ENCODE data around the gene ARHGAP19.
A peak's percentile ranks its signal among the peaks of the same experiment; 100 is the strongest.
"Not testable (repeated sequence)": the region's sequence is repeated elsewhere in the genome, so short reads cannot be mapped to it uniquely, and the experiment has no call there.

Gene ARHGAP19

DNA sequence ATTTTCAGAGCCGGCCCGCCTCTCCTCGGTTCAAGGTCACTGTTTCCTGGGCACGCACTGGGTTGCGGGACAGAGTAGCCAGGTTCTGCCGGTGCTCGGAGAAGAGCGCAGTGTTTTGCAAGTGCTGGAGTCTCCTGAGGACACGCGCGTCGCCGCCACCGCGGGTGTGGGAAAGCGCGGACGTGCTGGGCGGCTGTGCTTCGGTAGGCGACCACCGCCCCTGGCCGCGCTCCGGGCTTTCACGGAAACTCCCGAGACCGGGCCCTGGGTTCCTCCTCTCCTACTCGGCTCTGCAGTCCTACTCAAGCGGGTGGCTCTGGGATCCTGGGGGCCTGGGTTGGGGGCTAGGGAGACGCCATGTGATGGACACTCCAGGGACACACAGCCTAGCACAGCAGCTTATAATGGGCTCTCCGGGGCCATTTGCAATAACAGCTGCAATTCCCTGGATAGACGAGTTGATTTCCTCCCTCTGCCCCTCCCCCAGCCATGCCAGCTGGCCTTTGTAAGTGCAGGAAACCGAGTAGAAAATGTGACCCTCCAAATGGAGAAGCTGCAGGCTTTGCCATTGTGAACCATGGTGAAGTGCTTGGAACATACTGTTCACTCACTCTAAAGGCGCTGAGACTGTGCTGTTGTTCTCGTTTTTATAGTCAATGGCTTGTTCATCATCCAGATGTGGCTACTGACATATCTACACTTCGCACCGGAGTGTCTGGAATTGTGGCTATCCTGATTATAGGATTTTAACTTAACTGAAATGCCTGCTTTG, 28.8 kb upstream of the ARHGAP19 start:
- no peak for DNase-seq

- DNase-seq = no peak
Observed at GRCh38 chr10:97320480-97321031, 28.1 kb upstream of the ARHGAP19 start.

DNA sequence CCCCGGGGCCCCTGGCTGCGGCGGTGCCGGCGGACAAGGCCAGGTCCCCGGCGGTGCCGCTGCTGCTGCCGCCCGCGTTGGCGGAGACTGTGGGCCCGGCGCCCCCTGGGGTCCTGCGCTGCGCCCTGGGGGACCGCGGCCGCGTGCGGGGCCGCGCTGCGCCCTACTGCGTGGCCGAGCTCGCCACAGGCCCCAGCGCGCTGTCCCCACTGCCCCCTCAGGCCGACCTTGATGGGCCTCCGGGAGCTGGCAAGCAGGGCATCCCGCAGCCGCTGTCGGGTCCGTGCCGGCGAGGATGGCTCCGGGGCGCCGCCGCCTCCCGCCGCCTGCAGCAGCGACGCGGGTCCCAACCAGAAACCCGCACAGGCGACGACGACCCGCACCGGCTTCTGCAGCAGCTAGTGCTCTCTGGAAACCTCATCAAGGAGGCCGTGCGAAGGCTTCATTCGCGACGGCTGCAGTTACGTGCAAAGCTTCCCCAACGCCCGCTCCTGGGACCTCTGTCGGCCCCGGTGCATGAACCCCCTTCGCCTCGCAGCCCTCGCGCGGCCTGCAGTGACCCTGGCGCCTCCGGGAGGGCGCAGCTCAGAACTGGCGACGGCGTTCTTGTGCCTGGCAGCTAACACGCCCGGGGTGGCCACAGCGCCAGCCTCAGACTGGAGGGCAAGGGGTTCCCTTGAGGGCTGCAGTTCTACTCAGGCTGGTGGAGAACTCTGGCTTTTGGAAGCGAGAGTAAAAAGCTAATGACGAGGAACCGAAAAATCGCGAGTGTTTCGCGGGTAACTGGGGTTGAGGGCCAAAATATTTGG, 27.4 kb upstream of the ARHGAP19 start:
- peak; percentile 21 for DNase-seq

DNA sequence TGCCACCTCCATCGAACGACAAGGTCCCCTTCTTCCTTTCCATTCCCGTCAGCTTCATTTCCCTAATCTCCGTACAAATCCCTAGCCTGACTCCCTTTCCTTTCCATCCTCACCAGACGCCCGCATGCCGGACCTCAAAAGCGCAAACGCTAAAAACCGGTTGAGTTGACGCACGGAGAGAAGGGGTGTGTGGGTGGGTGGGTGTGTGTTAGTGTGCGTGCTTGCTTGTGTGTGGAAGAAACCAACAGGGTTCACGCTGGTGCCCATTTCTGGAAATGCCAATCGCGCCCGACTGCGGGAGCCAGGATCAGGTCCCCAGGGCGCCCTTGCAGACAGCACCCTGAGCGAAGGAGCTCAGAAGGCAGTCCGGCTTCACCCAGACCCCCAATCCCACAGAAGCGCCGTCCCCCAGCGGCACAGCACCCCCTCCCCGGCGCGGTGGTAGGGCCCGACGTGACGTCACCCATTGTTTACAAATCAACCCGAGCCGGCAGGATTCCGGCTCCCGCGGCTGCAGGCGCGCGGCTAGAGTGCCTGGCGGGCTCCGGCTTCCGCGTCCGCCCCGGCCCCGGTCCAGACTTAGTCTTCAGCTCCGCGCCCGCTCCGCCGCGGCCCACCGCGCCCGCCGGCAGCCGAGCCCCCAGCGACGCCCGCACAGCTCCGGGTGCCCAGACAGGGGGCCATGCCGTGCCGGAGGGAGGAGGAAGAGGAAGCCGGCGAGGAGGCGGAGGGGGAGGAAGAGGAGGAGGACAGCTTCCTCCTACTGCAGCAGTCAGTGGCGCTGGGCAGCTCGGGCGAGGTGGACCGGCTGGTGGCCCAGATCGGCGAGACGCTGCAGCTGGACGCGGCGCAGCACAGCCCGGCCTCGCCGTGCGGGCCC, 26.6 kb upstream of the ARHGAP19 start, which contains the start of gene FRAT1:
Gene FRAT1 (plus strand): TSS at position 500 of the 880 bp plus-strand sequence. CDS start 183 bp downstream, at position 683.
- peak; percentile 88 for DNase-seq

DNA sequence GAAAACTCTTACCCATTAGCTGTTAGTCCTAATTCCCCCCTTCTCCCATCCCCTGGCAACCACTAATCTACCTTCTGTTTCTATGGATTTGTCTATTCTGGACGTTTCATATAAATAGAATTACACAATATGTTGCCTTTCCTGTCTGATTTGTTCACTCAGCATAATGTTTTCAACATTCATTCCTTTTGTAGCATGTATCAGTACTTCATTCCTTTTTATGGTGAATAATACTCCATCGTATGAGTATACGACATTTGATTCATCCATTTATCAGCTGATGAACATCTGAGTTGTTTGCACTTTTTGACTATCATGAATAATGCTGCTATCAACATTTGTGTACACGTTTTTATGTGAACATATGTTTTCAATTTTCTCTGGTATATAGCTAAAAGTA, 22.2 kb upstream of the ARHGAP19 start:
- no peak for DNase-seq

GRCh38 chr10:97312897-97313296, 20.5 kb upstream of the ARHGAP19 start:
- no peak for DNase-seq

GRCh38 chr10:97311111-97311626, 18.7 kb upstream of the ARHGAP19 start:
- DNase-seq = no peak

GRCh38 chr10:97307866-97308780, 15.7 kb upstream of the ARHGAP19 start:
- no peak for DNase-seq

GRCh38 chr10:97307441-97307840, 15.0 kb upstream of the ARHGAP19 start:
- DNase-seq = no peak

- DNase-seq = no peak
Observed at GRCh38 chr10:97302088-97302791, 9.8 kb upstream of the ARHGAP19 start.

DNA sequence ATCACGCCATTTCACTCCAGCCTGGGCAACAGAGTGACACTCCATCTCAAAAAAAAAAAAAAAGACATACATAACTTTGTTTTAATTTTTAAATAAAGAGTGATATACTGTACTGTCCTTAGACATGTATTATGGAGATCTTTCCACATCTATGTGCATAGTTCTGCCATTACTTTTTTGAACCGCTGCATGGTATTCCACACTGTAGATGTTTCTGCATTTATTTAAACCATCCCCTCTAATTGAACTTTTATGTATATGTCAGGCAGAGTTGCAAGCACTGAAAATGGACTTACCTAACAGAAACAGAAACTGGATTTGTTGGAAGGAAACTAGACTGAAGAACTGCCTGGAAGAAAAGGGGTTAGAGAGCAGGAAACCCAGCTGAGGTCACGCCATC, 8.5 kb upstream of the ARHGAP19 start:
- DNase-seq = no peak

GRCh38 chr10:97298223-97298571, 5.8 kb upstream of the ARHGAP19 start:
- no peak for DNase-seq

DNA sequence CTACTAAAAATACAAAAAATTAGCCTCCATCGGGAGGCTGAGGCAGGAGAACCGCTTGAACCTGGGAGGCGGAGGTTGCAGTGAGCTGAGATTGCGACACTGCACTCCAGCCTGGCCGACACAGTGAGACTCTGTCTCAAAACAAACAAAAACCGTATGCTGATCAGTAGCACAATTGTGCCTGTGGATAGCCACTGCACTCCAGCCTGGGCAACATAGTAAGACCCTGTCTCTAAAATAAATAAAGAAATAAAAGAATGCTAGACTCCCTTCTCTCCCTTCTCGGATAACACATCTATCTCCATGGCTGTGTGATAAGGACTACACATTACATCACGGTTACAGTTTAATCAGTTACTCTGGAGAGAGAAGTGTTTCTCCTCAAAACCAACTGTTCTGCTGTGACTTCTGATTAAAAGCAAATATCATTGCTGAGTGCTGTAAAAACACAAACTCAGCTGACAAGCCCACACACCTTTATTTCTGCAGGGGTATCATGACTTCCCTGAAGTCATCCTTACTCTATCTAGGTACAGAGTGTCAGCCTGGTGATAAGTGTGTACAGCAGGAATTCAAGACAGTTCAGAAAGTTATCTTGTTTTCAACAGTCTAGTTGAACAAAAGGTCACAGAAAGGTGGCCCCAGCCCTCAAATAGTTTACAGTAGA, 5.3 kb upstream of the ARHGAP19 start:
- no peak for DNase-seq

GRCh38 chr10:97292862-97293198, 393 bp upstream of the ARHGAP19 start:
- DNase-seq = no peak

- no peak for DNase-seq
Observed at GRCh38 chr10:97291357-97292096, 910 bp downstream of the ARHGAP19 start.

DNA sequence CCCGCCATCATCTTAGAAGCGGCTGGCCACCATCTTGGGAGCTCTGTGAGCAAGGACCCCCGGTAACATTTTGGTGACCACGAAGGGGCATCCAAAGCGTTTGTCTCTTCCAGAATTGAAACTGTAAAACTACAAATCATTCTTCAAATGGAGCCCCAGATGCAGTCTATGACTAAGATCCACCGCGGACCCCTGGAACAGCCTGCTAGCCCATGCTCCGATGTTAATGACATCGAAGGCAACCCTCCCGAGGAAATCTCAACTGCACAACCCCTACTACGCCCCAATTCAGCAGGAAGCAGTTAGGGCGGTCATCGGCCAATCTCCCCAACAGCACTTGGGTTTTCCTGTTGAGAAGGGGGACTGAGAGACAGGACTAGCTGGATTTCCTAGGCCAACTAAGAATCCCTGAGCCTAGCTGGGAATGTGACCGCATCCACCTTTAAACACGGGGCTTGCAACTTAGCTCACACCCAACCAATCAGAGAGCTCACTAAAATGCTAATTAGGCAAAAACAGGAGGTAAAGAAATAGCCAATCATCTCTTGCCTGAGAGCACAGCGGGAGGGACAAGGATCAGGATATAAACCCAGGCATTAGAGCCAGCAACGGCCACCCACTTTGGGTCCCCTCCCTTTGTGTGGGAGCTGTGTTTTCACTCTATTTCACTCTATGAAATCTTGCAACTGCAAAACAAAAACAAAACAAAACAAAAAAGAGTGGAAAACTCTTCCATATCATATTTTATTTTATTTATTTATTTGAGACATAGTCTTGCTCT, 1.7 kb downstream of the ARHGAP19 start:
- DNase-seq = not testable (repeated sequence)

DNA sequence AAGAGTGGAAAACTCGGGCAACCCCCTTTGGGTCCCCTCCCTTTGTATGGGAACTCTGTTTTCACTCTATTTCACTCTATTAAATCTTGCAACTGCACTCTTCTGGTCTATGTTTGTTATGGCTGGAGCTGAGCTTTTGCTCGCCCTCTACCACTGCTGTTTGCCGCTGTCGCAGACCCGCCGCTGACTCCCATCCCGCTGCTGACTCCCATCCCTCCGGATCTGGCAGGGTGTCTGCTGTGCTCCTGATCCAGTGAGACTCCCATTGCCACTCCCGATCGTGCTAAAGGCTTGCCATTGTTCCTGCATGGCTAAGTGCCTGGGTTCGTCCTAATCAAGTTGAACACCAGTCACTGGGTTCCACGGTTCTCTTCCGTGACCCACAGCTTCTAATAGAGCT, 2.4 kb downstream of the ARHGAP19 start:
- DNase-seq = not testable (repeated sequence)

DNA sequence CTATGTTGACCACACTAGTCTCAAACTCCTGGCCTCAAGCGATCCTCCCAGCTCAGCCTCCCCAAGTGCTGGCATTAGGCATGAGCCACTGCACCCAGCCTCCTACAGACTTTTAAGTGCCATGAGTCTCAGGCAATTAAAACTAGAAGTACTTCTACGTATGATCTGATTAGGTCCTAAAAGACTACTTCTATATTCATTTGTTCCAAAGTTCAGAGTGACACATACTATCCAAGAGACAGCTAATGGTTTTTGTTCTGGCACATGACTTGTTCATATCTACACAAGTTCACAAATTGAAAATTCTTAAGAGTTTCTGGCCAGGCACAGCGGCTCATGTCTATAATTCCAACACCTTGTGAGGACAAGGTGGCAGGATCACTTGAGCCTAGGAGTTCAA, 11.7 kb downstream of the ARHGAP19 start:
- no peak for DNase-seq
